Ishikawa (cell line): Measurements from ENCODE around the gene HSD17B11.

Experiments used
- CEBPB ChIP-seq: IDR thresholded peaks from 2 replicates; pipeline ENCODE4 v1.6.1; 2012
- CREB1 ChIP-seq: IDR thresholded peaks from 2 replicates; pipeline ENCODE4 v1.6.1; 2012; ENCODE audit warnings: low read depth
- EGR1 ChIP-seq: IDR thresholded peaks from 2 replicates; pipeline ENCODE4 v1.6.1; 2012
- EP300 ChIP-seq: IDR thresholded peaks from 2 replicates; pipeline ENCODE4 v1.6.1; 2012; ENCODE audit warnings: borderline replicate concordance
- RAD21 ChIP-seq: IDR thresholded peaks from 2 replicates; pipeline ENCODE4 v1.6.1; 2012; ENCODE audit warnings: low read depth
- TAF1 ChIP-seq: IDR thresholded peaks from 2 replicates; pipeline ENCODE4 v1.6.1; 2012; ENCODE audit warnings: low read depth, mild to moderate bottlenecking
- TEAD4 ChIP-seq: IDR thresholded peaks from 2 replicates; pipeline ENCODE4 v1.6.1; 2012
- YY1 ChIP-seq: IDR thresholded peaks from 2 replicates; pipeline ENCODE4 v1.6.1; 2012; ENCODE audit warnings: low read depth
- ZBTB7A ChIP-seq: IDR thresholded peaks from 2 replicates; pipeline ENCODE4 v1.6.1; 2012; ENCODE audit warnings: low read depth
- TF ChIP-seq, protein P1 (sequence below): IDR thresholded peaks from 2 replicates; pipeline ENCODE4 v1.6.1; 2012
- TF ChIP-seq, protein P2 (sequence below): IDR thresholded peaks from 2 replicates; pipeline ENCODE4 v1.6.1; 2012; ENCODE audit warnings: low read depth, mild to moderate bottlenecking

DNA sequence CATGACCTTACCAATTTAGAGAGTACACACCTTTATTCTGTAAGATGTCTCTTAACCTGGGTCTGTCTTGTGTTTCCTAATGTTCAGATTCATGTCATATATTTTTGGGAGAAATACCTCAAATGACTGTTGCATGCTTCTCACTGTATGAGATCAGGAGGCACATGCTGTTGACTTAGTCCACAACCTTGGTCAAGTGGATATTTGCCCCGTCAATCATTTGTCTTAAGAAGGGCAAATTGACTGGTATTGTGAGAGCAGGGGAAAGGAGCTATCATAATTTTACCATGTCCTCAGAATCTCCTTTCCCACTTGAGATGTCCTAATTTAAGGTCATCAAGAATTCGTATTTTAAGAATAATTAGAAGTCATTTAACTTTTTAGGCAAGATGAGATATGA lies 42.4 kb upstream of the HSD17B11 start:
- TF ChIP-seq CEBPB (no peak), TEAD4 (no peak), CREB1 (no peak), TAF1 (no peak), EP300 (no peak), EGR1 (no peak), RAD21 (no peak), ZBTB7A (no peak), YY1 (no peak)
- TF ChIP-seq, protein P1, sequence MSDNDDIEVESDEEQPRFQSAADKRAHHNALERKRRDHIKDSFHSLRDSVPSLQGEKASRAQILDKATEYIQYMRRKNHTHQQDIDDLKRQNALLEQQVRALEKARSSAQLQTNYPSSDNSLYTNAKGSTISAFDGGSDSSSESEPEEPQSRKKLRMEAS = no peak
- TF ChIP-seq, protein P2, sequence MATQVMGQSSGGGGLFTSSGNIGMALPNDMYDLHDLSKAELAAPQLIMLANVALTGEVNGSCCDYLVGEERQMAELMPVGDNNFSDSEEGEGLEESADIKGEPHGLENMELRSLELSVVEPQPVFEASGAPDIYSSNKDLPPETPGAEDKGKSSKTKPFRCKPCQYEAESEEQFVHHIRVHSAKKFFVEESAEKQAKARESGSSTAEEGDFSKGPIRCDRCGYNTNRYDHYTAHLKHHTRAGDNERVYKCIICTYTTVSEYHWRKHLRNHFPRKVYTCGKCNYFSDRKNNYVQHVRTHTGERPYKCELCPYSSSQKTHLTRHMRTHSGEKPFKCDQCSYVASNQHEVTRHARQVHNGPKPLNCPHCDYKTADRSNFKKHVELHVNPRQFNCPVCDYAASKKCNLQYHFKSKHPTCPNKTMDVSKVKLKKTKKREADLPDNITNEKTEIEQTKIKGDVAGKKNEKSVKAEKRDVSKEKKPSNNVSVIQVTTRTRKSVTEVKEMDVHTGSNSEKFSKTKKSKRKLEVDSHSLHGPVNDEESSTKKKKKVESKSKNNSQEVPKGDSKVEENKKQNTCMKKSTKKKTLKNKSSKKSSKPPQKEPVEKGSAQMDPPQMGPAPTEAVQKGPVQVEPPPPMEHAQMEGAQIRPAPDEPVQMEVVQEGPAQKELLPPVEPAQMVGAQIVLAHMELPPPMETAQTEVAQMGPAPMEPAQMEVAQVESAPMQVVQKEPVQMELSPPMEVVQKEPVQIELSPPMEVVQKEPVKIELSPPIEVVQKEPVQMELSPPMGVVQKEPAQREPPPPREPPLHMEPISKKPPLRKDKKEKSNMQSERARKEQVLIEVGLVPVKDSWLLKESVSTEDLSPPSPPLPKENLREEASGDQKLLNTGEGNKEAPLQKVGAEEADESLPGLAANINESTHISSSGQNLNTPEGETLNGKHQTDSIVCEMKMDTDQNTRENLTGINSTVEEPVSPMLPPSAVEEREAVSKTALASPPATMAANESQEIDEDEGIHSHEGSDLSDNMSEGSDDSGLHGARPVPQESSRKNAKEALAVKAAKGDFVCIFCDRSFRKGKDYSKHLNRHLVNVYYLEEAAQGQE = no peak
